ENCODE results near the gene ABLIM3.

GRCh38 chr5:149235841-149236240, 94.5 kb downstream of the ABLIM3 start:
- TF ChIP-seq CTCF (conservative IDR thresholded peaks at IDR 0.05; ENCODE audit: low read length): no peak
- TF ChIP-seq EZH2phosphoT487 (IDR thresholded peaks at IDR 0.05; ENCODE audit: borderline replicate concordance): no peak
